HG03103 (cell line): ENCODE results near the gene RAB6A.
"Not testable (repeated sequence)": the region's sequence is repeated elsewhere in the genome, so short reads cannot be mapped to it uniquely, and the experiment has no call there.

ENCODE experiments used
- ATAC-seq: cut with Tn5 transposase; IDR thresholded peaks from one replicate; pipeline ENCODE4 v1.9.1; 2021; ENCODE audit warnings: low read depth; ENCODE audit not compliant: unreplicated experiment

The RAB6A gene

GRCh38 chr11:73760679-73761402 is at the start of gene RAB6A:
RAB6A (minus strand) TSS chr11:73761074; CDS start chr11:73760635, 439 bp downstream.
- ATAC-seq, result peak; percentile 91

GRCh38 chr11:73810637-73811036 is 49.8 kb upstream of the RAB6A start:
- ATAC-seq, result no peak

GRCh38 chr11:73808052-73808451 is 47.2 kb upstream of the RAB6A start:
- ATAC-seq, result no peak

- no peak for ATAC-seq
Observed at GRCh38 chr11:73804712-73805111, 43.8 kb upstream of the RAB6A start.

- no peak for ATAC-seq
Observed at GRCh38 chr11:73801136-73801535, 40.3 kb upstream of the RAB6A start.

- no peak for ATAC-seq
Observed at GRCh38 chr11:73800276-73800806, 39.5 kb upstream of the RAB6A start.

GRCh38 chr11:73797457-73797856 is 36.6 kb upstream of the RAB6A start:
- ATAC-seq, result no peak

GRCh38 chr11:73795925-73796632 is 35.2 kb upstream of the RAB6A start:
- ATAC-seq, result no peak

- ATAC-seq, result no peak
Observed at GRCh38 chr11:73792584-73792983, 31.7 kb upstream of the RAB6A start.

- ATAC-seq, result no peak
Observed at GRCh38 chr11:73789279-73789670, 28.4 kb upstream of the RAB6A start.

- peak; percentile 82 for ATAC-seq
Observed at GRCh38 chr11:73787643-73788558, 27.0 kb upstream of the RAB6A start, which contains the start of gene MRPL48. MRPL48 (plus strand) TSS chr11:73787874; CDS start chr11:73787972, 98 bp downstream.

GRCh38 chr11:73787051-73787642 is 26.3 kb upstream of the RAB6A start:
- ATAC-seq, result no peak

GRCh38 chr11:73785467-73785866 is 24.6 kb upstream of the RAB6A start:
- not testable (repeated sequence) for ATAC-seq

GRCh38 chr11:73784734-73785133 is 23.9 kb upstream of the RAB6A start:
- no peak for ATAC-seq

GRCh38 chr11:73784080-73784634 is 23.3 kb upstream of the RAB6A start:
- no peak for ATAC-seq

- no peak for ATAC-seq
Observed at GRCh38 chr11:73783483-73784020, 22.7 kb upstream of the RAB6A start.

GRCh38 chr11:73781303-73781702 is 20.4 kb upstream of the RAB6A start:
- ATAC-seq, result no peak

GRCh38 chr11:73779084-73779902 is 18.4 kb upstream of the RAB6A start:
- ATAC-seq, result peak; percentile 96

- ATAC-seq, result not testable (repeated sequence)
Observed at GRCh38 chr11:73770811-73771210, 9.9 kb upstream of the RAB6A start.
